ENCODE measurements around the gene ASCL5. TPM values are rescaled to one million over a fixed set of nuclear protein-coding genes. Genes with fewer than 3 reads are reported as not detected.
"Not testable (repeated sequence)": the region's sequence is repeated elsewhere in the genome, so short reads cannot be mapped to it uniquely, and the experiment has no call there.

ASCL5 gene
- total RNA-seq (2014; rRNA removed; shearing (Covaris generic); ENCODE audit: low replicate concordance): not detected in 2 replicates

- no peaks in the 10 kb centered on the region for H3K36me3 ChIP-seq
- H3K9me3 ChIP-seq: no peaks in the 10 kb centered on the region
- no peak within 1 kb of the TSS for H3K4me3 ChIP-seq
- peak; percentile 82 for DNase-seq
- no peaks in the 10 kb centered on the region; the same call in 1 of the 2 replicates for H3K27me3 ChIP-seq
These were observed at the start of gene ASCL5 for GRCh38 chr1:201126832-201127754. Gene ASCL5 (minus strand): TSS chr1:201127184. CDS start chr1:201115372, 11,812 bp downstream.

- H3K9me3 ChIP-seq: peaks cover 4% of the 10 kb centered on the region; the same call in 1 of the 2 replicates
These were observed 49.0 kb upstream of the ASCL5 start for GRCh38 chr1:201175820-201176500.

GRCh38 chr1:201173736-201174135 is 46.8 kb upstream of the ASCL5 start:
- peaks cover 3% of the 10 kb centered on the region; the same call in 1 of the 2 replicates for H3K9me3 ChIP-seq
- no peaks in the 10 kb centered on the region for H3K36me3 ChIP-seq
- H3K27me3 ChIP-seq: no peaks in the 10 kb centered on the region
- H3K4me3 ChIP-seq: no peak overlapping the region
- DNase-seq: no peak

More at GRCh38 chr1:201175820-201176500, 49.0 kb upstream of the ASCL5 start:
- no peaks in the 10 kb centered on the region for H3K36me3 ChIP-seq
- peaks cover 1% of the 10 kb centered on the region; the same call in 1 of the 2 replicates for H3K27me3 ChIP-seq
- H3K4me3 ChIP-seq: no peak overlapping the region
- DNase-seq: no peak

- H3K27me3 ChIP-seq: no peaks in the 10 kb centered on the region
- H3K36me3 ChIP-seq: no peaks in the 10 kb centered on the region
- H3K4me3 ChIP-seq: no peak overlapping the region
- no peaks in the 10 kb centered on the region for H3K9me3 ChIP-seq
- no peak for DNase-seq
These were observed 46.1 kb upstream of the ASCL5 start for GRCh38 chr1:201172999-201173610.

- H3K4me3 ChIP-seq: no peak overlapping the region
- DNase-seq: no peak
- H3K9me3 ChIP-seq: no peaks in the 10 kb centered on the region
- no peaks in the 10 kb centered on the region for H3K27me3 ChIP-seq
- H3K36me3 ChIP-seq: no peaks in the 10 kb centered on the region
These were observed 45.3 kb upstream of the ASCL5 start for GRCh38 chr1:201172326-201172725.

GRCh38 chr1:201171063-201172036 is 44.4 kb upstream of the ASCL5 start:
- Histone ChIP-seq H3K36me3 (no peaks in the 10 kb centered on the region), H3K27me3 (no peaks in the 10 kb centered on the region; the same call in 1 of the 2 replicates), H3K9me3 (no peaks in the 10 kb centered on the region), H3K4me3 (peak overlapping the region; percentile 65)
- peak; percentile 50 for DNase-seq

- Histone ChIP-seq H3K9me3 (no peaks in the 10 kb centered on the region), H3K27me3 (no peaks in the 10 kb centered on the region; the same call in 1 of the 2 replicates), H3K36me3 (no peaks in the 10 kb centered on the region), H3K4me3 (peak overlapping the region; percentile 65)
- peak; percentile 98 for DNase-seq
These were observed 43.6 kb upstream of the ASCL5 start for GRCh38 chr1:201170533-201171062.

- H3K4me3 ChIP-seq: peak overlapping the region; percentile 65
- H3K36me3 ChIP-seq: no peaks in the 10 kb centered on the region
- no peaks in the 10 kb centered on the region for H3K9me3 ChIP-seq
- DNase-seq: no peak
- H3K27me3 ChIP-seq: no peaks in the 10 kb centered on the region; the same call in 1 of the 2 replicates
These were observed 43.1 kb upstream of the ASCL5 start for GRCh38 chr1:201169971-201170532.

- no peaks in the 10 kb centered on the region for H3K36me3 ChIP-seq
- peaks cover 3% of the 10 kb centered on the region; the same call in 1 of the 2 replicates for H3K27me3 ChIP-seq
- DNase-seq: no peak
- no peak overlapping the region for H3K4me3 ChIP-seq
- H3K9me3 ChIP-seq: no peaks in the 10 kb centered on the region
These were observed 42.2 kb upstream of the ASCL5 start for GRCh38 chr1:201169203-201169602.

- Histone ChIP-seq H3K4me3 (no peak overlapping the region), H3K36me3 (no peaks in the 10 kb centered on the region), H3K9me3 (no peaks in the 10 kb centered on the region), H3K27me3 (peaks cover 5% of the 10 kb centered on the region; the same call in 1 of the 2 replicates)
- DNase-seq: no peak
These were observed 40.3 kb upstream of the ASCL5 start for GRCh38 chr1:201167041-201167991.

GRCh38 chr1:201164645-201165044 is 37.7 kb upstream of the ASCL5 start:
- Histone ChIP-seq H3K4me3 (no peak overlapping the region), H3K36me3 (no peaks in the 10 kb centered on the region), H3K27me3 (peaks cover 5% of the 10 kb centered on the region; the same call in 1 of the 2 replicates), H3K9me3 (no peaks in the 10 kb centered on the region)
- DNase-seq: no peak

GRCh38 chr1:201163707-201164106 is 36.7 kb upstream of the ASCL5 start:
- Histone ChIP-seq H3K4me3 (no peak overlapping the region), H3K9me3 (no peaks in the 10 kb centered on the region), H3K36me3 (no peaks in the 10 kb centered on the region), H3K27me3 (peaks cover 5% of the 10 kb centered on the region; the same call in 1 of the 2 replicates)
- DNase-seq: no peak

- not testable (repeated sequence) for H3K9me3 ChIP-seq, H3K4me3 ChIP-seq, H3K27me3 ChIP-seq
These were observed 36.1 kb upstream of the ASCL5 start for GRCh38 chr1:201163036-201163435.

GRCh38 chr1:201157949-201158348 is 31.0 kb upstream of the ASCL5 start:
- Histone ChIP-seq H3K9me3 (0 out of 2 replicates have a peak, but pooled peaks cover 2% of the 10 kb centered on the region), H3K27me3 (peaks cover under 1% of the 10 kb centered on the region; the same call in 1 of the 2 replicates), H3K4me3 (no peak overlapping the region), H3K36me3 (no peaks in the 10 kb centered on the region)
- no peak for DNase-seq

More at GRCh38 chr1:201163036-201163435, 36.1 kb upstream of the ASCL5 start:
- not testable (repeated sequence) for DNase-seq, H3K36me3 ChIP-seq

Measured in MG63 (cell line).